ENCODE data around the gene EVA1C. TPM values are rescaled to one million over a fixed set of nuclear protein-coding genes. Genes with fewer than 3 reads are reported as not detected.

The EVA1C gene
- total and polyA plus RNA-seq, 2 donors (not counting 3 experiments of a cell fraction or from before 2014, with no cell fraction given): 22.8 to 38.6 TPM

DNA sequence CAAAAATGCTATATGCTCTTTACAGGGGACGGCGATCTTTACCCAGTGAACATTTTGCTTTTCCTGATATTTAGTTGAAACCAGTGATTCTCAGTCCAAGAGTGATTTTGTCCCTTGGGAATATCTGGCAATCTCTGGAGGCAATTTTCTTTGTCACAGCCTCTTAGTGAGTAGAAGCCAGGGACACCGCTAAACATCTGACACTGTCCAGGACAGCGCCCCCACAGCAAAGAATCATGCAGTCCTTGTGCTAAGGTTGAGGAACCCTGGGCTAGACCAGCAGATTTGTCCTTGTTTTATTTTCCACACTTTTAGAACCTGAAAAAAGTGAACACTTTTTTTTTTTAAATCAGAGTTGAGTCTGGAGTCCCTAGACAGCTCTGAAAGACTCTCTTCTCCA lies 13.1 kb downstream of the EVA1C start:
- intact Hi-C loops (cut with micrococcal nuclease): loop anchor here (1.0 to 5.0 kb wide), 2 partner anchors 32 to 72 kb away; partner anchors contain the start of gene URB1
- ChIA-PET POLR2A (interaction anchor here (0.7 kb wide), 2 partner anchors 9 to 1057 kb away, joined by 3 read pairs; no protein-coding TSS in a partner anchor), CTCF (interaction anchor here (1.3 to 1.5 kb wide), 2 partner anchors 68 to 137 kb away, joined by 3 to 4 read pairs; no protein-coding TSS in a partner anchor)
- Histone ChIP-seq H3K4me2 (ENCODE audit: insufficient read depth, low read length) (no peak overlapping the region), H4K20me1 (replicated peaks; ENCODE audit: control insufficient read depth, extremely low read depth, insufficient read depth, low read length) (no peaks in the 10 kb centered on the region), H3K36me3 (ENCODE audit: control insufficient read depth in 2 of 2, extremely low read depth in 1 of 2, insufficient read depth in 2 of 2, low read length in 2 of 2) (no peaks in the 10 kb centered on the region), H3K4me1 (ENCODE audit: control insufficient read depth, extremely low read depth, insufficient read depth, low read length) (peaks cover 34% of the 10 kb centered on the region), H3K4me3 (replicated peaks in 1 of 3; ENCODE audit: insufficient read depth in 1 of 3, low read depth in 1 of 3, low read length in 3 of 3) (no peak overlapping the region), H2AFZ (ENCODE audit: low read depth, low read length) (no peak overlapping the region), H3K9me3 (replicated peaks; ENCODE audit: control insufficient read depth, insufficient read depth, low read length) (no peaks in the 10 kb centered on the region), H3K9me1 (replicated peaks; ENCODE audit: control insufficient read depth, extremely low read depth, insufficient read depth, low read length) (no peaks in the 10 kb centered on the region), H3K79me2 (ENCODE audit: control insufficient read depth, insufficient read depth, low read length) (peaks cover 73% of the 10 kb centered on the region), H3K27me3 (ENCODE audit: control insufficient read depth in 2 of 2, insufficient read depth in 2 of 2, low read length in 2 of 2) (no peaks in the 10 kb centered on the region), H3K27ac (ENCODE audit: insufficient read depth, low read depth, low read length) (no peak overlapping the region), H3K9ac (replicated peaks; ENCODE audit: extremely low read depth, insufficient read depth, low read length) (no peak overlapping the region)
- BruUV-seq (replicated peaks): no TSS peak
- no peak for DNase-seq (ENCODE audit: low read depth, low spot score)
- no peak for FAIRE-seq
- no peak for TF ChIP-seq POLR2A (IDR thresholded peaks at IDR 0.05; ENCODE audit: low read depth, low read length)
- TF ChIP-seq, protein P1, sequence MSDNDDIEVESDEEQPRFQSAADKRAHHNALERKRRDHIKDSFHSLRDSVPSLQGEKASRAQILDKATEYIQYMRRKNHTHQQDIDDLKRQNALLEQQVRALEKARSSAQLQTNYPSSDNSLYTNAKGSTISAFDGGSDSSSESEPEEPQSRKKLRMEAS (IDR thresholded peaks at IDR 0.05; ENCODE audit: insufficient read depth, insufficient read length): no peak
- no peak for TF ChIP-seq EZH2 (IDR thresholded peaks at IDR 0.05; ENCODE audit: borderline replicate concordance, low read depth, low read length, severe bottlenecking)
- TF ChIP-seq POLR2AphosphoS5 (IDR thresholded peaks at IDR 0.05; ENCODE audit: insufficient read depth, low read depth, low read length): no peak
- no peak for TF ChIP-seq JUN (IDR thresholded peaks at IDR 0.05; ENCODE audit: borderline replicate concordance, insufficient read depth, insufficient read length, low read depth)
- dilution Hi-C loops (cut with MboI; ENCODE audit: extremely low pct_ligation_motif_present, low sequenced_read_pairs): no loop called here

DNA sequence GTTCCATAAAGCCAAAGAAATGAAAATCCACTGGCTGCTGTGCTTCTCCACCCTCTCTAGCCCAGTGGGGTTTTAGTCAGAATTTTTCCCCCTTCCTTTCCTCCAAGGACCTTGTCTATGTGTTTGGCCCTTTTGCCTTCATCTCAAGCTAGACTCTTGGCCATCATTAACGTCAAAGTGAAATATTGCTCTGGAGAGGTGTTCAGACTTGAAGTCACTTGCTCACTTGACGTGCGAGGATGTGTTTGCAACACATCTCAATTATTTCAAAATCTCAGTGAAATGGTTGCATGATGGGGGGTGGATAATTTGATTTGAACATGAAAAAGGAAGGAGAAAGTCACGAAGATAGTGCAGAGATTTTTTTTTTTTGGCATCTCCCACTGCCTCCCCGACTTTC lies 13.6 kb downstream of the EVA1C start:
- intact Hi-C loops (cut with micrococcal nuclease): loop anchor here (1.0 to 5.0 kb wide), 2 partner anchors 33 to 71 kb away; partner anchors contain the start of gene URB1
- CTCF ChIA-PET: interaction anchor here (0.9 to 1.5 kb wide), 8 partner anchors 11 to 175 kb away, joined by 3 to 9 read pairs (median 4); no protein-coding TSS in a partner anchor
- no peaks in the 10 kb centered on the region for H3K9me1 ChIP-seq (replicated peaks; ENCODE audit: control insufficient read depth, extremely low read depth, insufficient read depth, low read length)
- H3K27ac ChIP-seq (ENCODE audit: insufficient read depth, low read depth, low read length): peak overlapping the region; percentile 68
- dilution Hi-C loops (cut with MboI; ENCODE audit: extremely low pct_ligation_motif_present, low sequenced_read_pairs): no loop called here
- H3K9me3 ChIP-seq (replicated peaks; ENCODE audit: control insufficient read depth, insufficient read depth, low read length): no peaks in the 10 kb centered on the region
- no peak overlapping the region for H3K4me3 ChIP-seq (replicated peaks in 1 of 3; ENCODE audit: insufficient read depth in 1 of 3, low read depth in 1 of 3, low read length in 3 of 3)
- H3K36me3 ChIP-seq (ENCODE audit: control insufficient read depth in 2 of 2, extremely low read depth in 1 of 2, insufficient read depth in 2 of 2, low read length in 2 of 2): no peaks in the 10 kb centered on the region
- H3K9ac ChIP-seq (replicated peaks; ENCODE audit: extremely low read depth, insufficient read depth, low read length): peak overlapping the region; percentile 25
- DNase-seq (ENCODE audit: low read depth, low spot score) (no peak), FAIRE-seq (no peak)
- BruUV-seq (replicated peaks): no TSS peak
- no peak for TF ChIP-seq POLR2A (IDR thresholded peaks at IDR 0.05; ENCODE audit: low read depth, low read length)
- TF ChIP-seq, protein P1 (IDR thresholded peaks at IDR 0.05; ENCODE audit: insufficient read depth, insufficient read length): no peak
- TF ChIP-seq JUN (IDR thresholded peaks at IDR 0.05; ENCODE audit: borderline replicate concordance, insufficient read depth, insufficient read length, low read depth): no peak
- TF ChIP-seq, protein P2, sequence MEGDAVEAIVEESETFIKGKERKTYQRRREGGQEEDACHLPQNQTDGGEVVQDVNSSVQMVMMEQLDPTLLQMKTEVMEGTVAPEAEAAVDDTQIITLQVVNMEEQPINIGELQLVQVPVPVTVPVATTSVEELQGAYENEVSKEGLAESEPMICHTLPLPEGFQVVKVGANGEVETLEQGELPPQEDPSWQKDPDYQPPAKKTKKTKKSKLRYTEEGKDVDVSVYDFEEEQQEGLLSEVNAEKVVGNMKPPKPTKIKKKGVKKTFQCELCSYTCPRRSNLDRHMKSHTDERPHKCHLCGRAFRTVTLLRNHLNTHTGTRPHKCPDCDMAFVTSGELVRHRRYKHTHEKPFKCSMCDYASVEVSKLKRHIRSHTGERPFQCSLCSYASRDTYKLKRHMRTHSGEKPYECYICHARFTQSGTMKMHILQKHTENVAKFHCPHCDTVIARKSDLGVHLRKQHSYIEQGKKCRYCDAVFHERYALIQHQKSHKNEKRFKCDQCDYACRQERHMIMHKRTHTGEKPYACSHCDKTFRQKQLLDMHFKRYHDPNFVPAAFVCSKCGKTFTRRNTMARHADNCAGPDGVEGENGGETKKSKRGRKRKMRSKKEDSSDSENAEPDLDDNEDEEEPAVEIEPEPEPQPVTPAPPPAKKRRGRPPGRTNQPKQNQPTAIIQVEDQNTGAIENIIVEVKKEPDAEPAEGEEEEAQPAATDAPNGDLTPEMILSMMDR (IDR thresholded peaks at IDR 0.05; ENCODE audit: extremely low read depth in 1 of 2, insufficient read depth in 1 of 2, low read depth in 1 of 2, low read length in 2 of 2): no peak
- TF ChIP-seq GATA2 (IDR thresholded peaks at IDR 0.05; ENCODE audit: insufficient read depth, insufficient read length, low read depth, low read length): no peak
- TF ChIP-seq POLR2AphosphoS5 (IDR thresholded peaks at IDR 0.05; ENCODE audit: insufficient read depth, low read depth, low read length): no peak
- peak overlapping the region; percentile 62 for H3K4me2 ChIP-seq (ENCODE audit: insufficient read depth, low read length)
- peaks cover 34% of the 10 kb centered on the region for H3K4me1 ChIP-seq (ENCODE audit: control insufficient read depth, extremely low read depth, insufficient read depth, low read length)
- no peaks in the 10 kb centered on the region for H3K27me3 ChIP-seq (ENCODE audit: control insufficient read depth in 2 of 2, insufficient read depth in 2 of 2, low read length in 2 of 2)
- peaks cover 69% of the 10 kb centered on the region for H3K79me2 ChIP-seq (ENCODE audit: control insufficient read depth, insufficient read depth, low read length)
- H2AFZ ChIP-seq (ENCODE audit: low read depth, low read length): peak overlapping the region; percentile 45
- no peaks in the 10 kb centered on the region for H4K20me1 ChIP-seq (replicated peaks; ENCODE audit: control insufficient read depth, extremely low read depth, insufficient read depth, low read length)
- POLR2A ChIA-PET: interaction anchor here (0.6 to 0.7 kb wide), 2 partner anchors 8 to 31 kb away, joined by 3 read pairs; no protein-coding TSS in a partner anchor

Data from endothelial cell of umbilical vein (primary cell).